HCT116 (cell line): ENCODE data around the gene LRP11. TPM values are rescaled to one million over a fixed set of nuclear protein-coding genes. Genes with fewer than 3 reads are reported as not detected.

Experiments used
- ATAC-seq: fragments of 200-7000 bp; cut with Tn5 transposase; 2 replicates; pipeline ENCODE4 v1.9.1; 2020; ENCODE audit warnings: mild to moderate bottlenecking, moderate library complexity
- BruUV-seq: library from RNA; stranded (reverse); fragments of 400-500 nt; replicated peaks from 2 replicates; lab custom pipeline; 2021; lab: Mats Ljungman, UMichigan
- CTCF ChIA-PET: fragments of 300-600 bp; sonication (Branson Sonifier 250); formaldehyde crosslinking; loops from one replicate; lab custom pipeline; 2021; ENCODE audit warnings: antibody characterized with exemption; lab: Charles Lee
- POLR2A ChIA-PET: fragments of 300-600, 350-600 bp; sonication (Branson Sonifier 250); formaldehyde crosslinking; loops from one replicate; lab custom pipeline; 2021; ENCODE audit warnings: antibody characterized with exemption; lab: Charles Lee
- RAD21 ChIA-PET, 2 experiments: fragments of 300-600 bp; sonication (Branson Sonifier 250); formaldehyde crosslinking; loops; one replicate each; lab custom pipeline; 2023; ENCODE audit warnings: low total read pairs in 2 of 2; ENCODE audit not compliant: uncharacterized antibody in 2 of 2, unreplicated experiment in 2 of 2, low non-redundant PET in 1 of 2; lab: Charles Lee
- DNase-seq: peaks from one replicate; pipeline ENCODE4 v3.0.0-alpha.2; 2010; ENCODE audit warnings: low read depth, low spot score
- H2AFZ ChIP-seq: fragments of 200-600 bp; shearing (Covaris generic), sonication (generic); 2 replicates; pipeline ENCODE4 v1.6.1; 2017; ENCODE audit warnings: low read depth, mixed run types, mixed read lengths, antibody characterized with exemption, low read length; ENCODE audit not compliant: poor library complexity, severe bottlenecking
- H3K27ac ChIP-seq: 2 replicates; pipeline ENCODE4 v1.5.1; 2012; ENCODE audit warnings: low read depth, low read length
- H3K27me3 ChIP-seq: fragments of 200-600 bp; sonication (generic); 2 replicates; pipeline ENCODE4 v1.6.1; 2016; ENCODE audit warnings: mixed run types, low read length, mixed read lengths; ENCODE audit not compliant: insufficient read depth
- H3K36me3 ChIP-seq, 2 experiments: fragments of 200-500 bp in 1 of 2; fragments of 200-600 bp in 1 of 2; sonication (Bioruptor generic) in 1 of 2; sonication (generic) in 1 of 2; 2 replicates each; pipeline versions ENCODE4 v1.5.1 to v1.6.1; 2014 to 2016; ENCODE audit warnings: low read length in 2 of 2, inconsistent platforms in 1 of 2, mixed read lengths in 1 of 2, mixed run types in 1 of 2; ENCODE audit not compliant: insufficient read depth in 2 of 2, control insufficient read depth in 1 of 2
- H3K4me1 ChIP-seq, 2 experiments: fragments of 200-600 bp in 1 of 2; sonication (generic) in 1 of 2; 2 replicates each; pipeline versions ENCODE4 v1.5.1 to v1.6.1; 2012 to 2017; ENCODE audit warnings: low read length in 2 of 2, inconsistent platforms in 1 of 2, mild to moderate bottlenecking in 1 of 2, mixed read lengths in 1 of 2, mixed run types in 1 of 2, moderate library complexity in 1 of 2; ENCODE audit not compliant: insufficient read depth in 2 of 2, control insufficient read depth in 1 of 2
- H3K4me2 ChIP-seq: fragments of 200-600 bp; sonication (generic); 2 replicates; pipeline ENCODE4 v1.6.1; 2017; ENCODE audit warnings: mixed run types, low read length, mixed read lengths
- H3K4me3 ChIP-seq, 2 experiments: fragments of 200-600 bp in 1 of 2; sonication (generic) in 1 of 2; replicated peaks in 1 of 2; 2 replicates each; pipeline ENCODE4 v1.5.1; 2011 to 2016; ENCODE audit warnings: low read length in 2 of 2, control low read depth in 1 of 2, low read depth in 1 of 2, mild to moderate bottlenecking in 1 of 2, mixed read lengths in 1 of 2, mixed run types in 1 of 2
- H3K79me2 ChIP-seq: fragments of 200-600 bp; sonication (generic); 2 replicates; pipeline ENCODE4 v1.6.1; 2017; ENCODE audit warnings: mild to moderate bottlenecking, mixed run types, low read length, moderate library complexity, mixed read lengths; ENCODE audit not compliant: insufficient read depth
- H3K9ac ChIP-seq: fragments of 200-600 bp; sonication (generic); 2 replicates; pipeline ENCODE4 v1.6.1; 2016; ENCODE audit warnings: low read length, mixed read lengths
- H3K9me2 ChIP-seq: fragments of 200-600 bp; sonication (generic), shearing (Covaris generic); 2 replicates; pipeline ENCODE4 v1.6.1; 2017; ENCODE audit warnings: mixed run types, mild to moderate bottlenecking, moderate library complexity; ENCODE audit not compliant: insufficient read depth
- H3K9me3 ChIP-seq, 2 experiments: fragments of 200-500 bp in 1 of 2; fragments of 200-600 bp in 1 of 2; sonication (Bioruptor generic) in 1 of 2; sonication (generic) in 1 of 2; 2 replicates each; pipeline ENCODE4 v1.6.1; 2014 to 2017; ENCODE audit warnings: low read length in 2 of 2, mixed read lengths in 2 of 2, inconsistent platforms in 1 of 2, low read depth in 1 of 2, mild to moderate bottlenecking in 1 of 2, mixed run types in 1 of 2, moderate library complexity in 1 of 2; ENCODE audit not compliant: control insufficient read depth in 1 of 2, insufficient read depth in 1 of 2
- H4K20me1 ChIP-seq: fragments of 200-600 bp; sonication (generic), shearing (Covaris generic); 2 replicates; pipeline ENCODE4 v1.6.1; 2017; ENCODE audit warnings: mixed run types, mild to moderate bottlenecking, moderate library complexity; ENCODE audit not compliant: insufficient read depth
- CEBPB ChIP-seq: IDR thresholded peaks from 2 replicates; pipeline ENCODE4 v1.6.1; 2012; ENCODE audit warnings: low read depth
- CTCF ChIP-seq, 3 experiments: fragments of 200-600 bp in 1 of 3; sonication (generic) in 1 of 3; IDR thresholded peaks in 2 of 3; conservative IDR thresholded peaks in 1 of 3; 2 replicates each; pipeline ENCODE4 v1.5.1; 2012 to 2017; ENCODE audit warnings: low read depth in 2 of 3, low read length in 2 of 3, antibody characterized with exemption in 1 of 3, borderline replicate concordance in 1 of 3, control low read depth in 1 of 3, mild to moderate bottlenecking in 1 of 3, mixed read lengths in 1 of 3, mixed run types in 1 of 3, moderate library complexity in 1 of 3; ENCODE audit not compliant: insufficient read depth in 1 of 3
- EGR1 ChIP-seq: IDR thresholded peaks from 2 replicates; pipeline ENCODE4 v1.6.1; 2012; ENCODE audit warnings: low read depth
- FOSL1 ChIP-seq: IDR thresholded peaks from 2 replicates; pipeline ENCODE4 v1.6.1; 2012; ENCODE audit warnings: low read depth
- POLR2A ChIP-seq: IDR thresholded peaks from 2 replicates; pipeline ENCODE4 v1.7.0; 2011; ENCODE audit warnings: borderline replicate concordance; ENCODE audit not compliant: insufficient read depth, insufficient read length; ENCODE audit errors: extremely low read depth
- SIN3A ChIP-seq: IDR thresholded peaks from 2 replicates; pipeline ENCODE4 v1.6.1; 2012; ENCODE audit warnings: low read depth
- TCF7L2 ChIP-seq: IDR thresholded peaks from 2 replicates; pipeline ENCODE4 v1.7.0; 2011; ENCODE audit warnings: borderline replicate concordance, inconsistent platforms; ENCODE audit not compliant: insufficient read depth, insufficient read length; ENCODE audit errors: extremely low read depth
- ZFX ChIP-seq: fragments of 450-650 bp; IDR thresholded peaks from 2 replicates; pipeline ENCODE4 v1.6.1; 2017
- intact Hi-C: fragments of 100-400 bp; cut with micrococcal nuclease; formaldehyde crosslinking; loops from 2 replicates; pipeline ENCODE4 v1.10.0; 2022
- total RNA-seq: library from RNA; stranded (reverse); gene quantifications from one replicate; pipeline ENCODE4 v1.2.1, GENCODE V29; 2021; ENCODE audit not compliant: unreplicated experiment

LRP11 gene
- total RNA-seq, 1 experiment from 2014 or later: 27.8 TPM

GRCh38 chr6:149867876-149868640, 3.9 kb upstream of the LRP11 start:
- BruUV-seq: no TSS peak
- Histone ChIP-seq H3K36me3 (no peaks in the 10 kb centered on the region), H3K4me3 (no peak overlapping the region), H3K4me1 (peaks cover 2 to 25% of the 10 kb centered on the region in 2 experiments; a peak in 3 of 4 replicates), H3K79me2 (no peaks in the 10 kb centered on the region), H2AFZ (peak overlapping the region; percentile 3), H3K9me2 (no peaks in the 10 kb centered on the region), H3K4me2 (peak overlapping the region; percentile 48), H3K27ac (no peak overlapping the region), H3K27me3 (no peaks in the 10 kb centered on the region), H3K9me3 (no peaks in the 10 kb centered on the region; a peak in 1 of 4 replicates), H3K9ac (no peak overlapping the region), H4K20me1 (no peaks in the 10 kb centered on the region)
- intact Hi-C loops: no loop called here
- TF ChIP-seq POLR2A (no peak), EGR1 (no peak), CEBPB (peak; percentile 76), FOSL1 (no peak), TCF7L2 (no peak), SIN3A (no peak), CTCF (IDR thresholded peaks at IDR 0.05 in 2 of 3, conservative IDR thresholded peaks at IDR 0.05 in 1 of 3; ENCODE audit: borderline replicate concordance in 1 of 3, insufficient read depth in 1 of 3, low read depth in 2 of 3, low read length in 2 of 3) (no peak), ZFX (no peak)
- ChIA-PET CTCF (interaction anchor here (1.3 kb wide), 1 partner anchor 28 kb away, joined by 3 read pairs; no protein-coding TSS in a partner anchor), POLR2A (no interaction called here), RAD21 (no interaction called here)
- DNase-seq: no peak
- no peak for ATAC-seq
